Keratinocyte (primary cell): Measurements from ENCODE around the gene EPHA1. TPM values are rescaled to one million over a fixed set of nuclear protein-coding genes. Genes with fewer than 3 reads are reported as not detected.

Experiments
- DNase-seq: peaks from one replicate; pipeline ENCODE4 v3.0.0-alpha.2; 2011; ENCODE audit warnings: low read depth, missing footprints, low spot score
- FAIRE-seq: peaks from 2 replicates; lab custom pipeline; 2011; peaks lifted over from hg19 to GRCh38; lab: Jason Lieb, UNC
- H2AFZ ChIP-seq: 2 replicates; pipeline ENCODE4 v1.6.0; 2012; ENCODE audit warnings: low read length, control low read depth, inconsistent platforms; ENCODE audit not compliant: control insufficient read depth
- H3K27ac ChIP-seq: 2 replicates; pipeline ENCODE4 v1.5.1; 2011; ENCODE audit warnings: low read length; ENCODE audit not compliant: control insufficient read depth, insufficient read depth
- H3K27me3 ChIP-seq: 3 replicates; pipeline ENCODE4 v1.6.0; 2011; ENCODE audit warnings: low read length; ENCODE audit not compliant: control insufficient read depth, insufficient read depth; ENCODE audit errors: extremely low read depth
- H3K36me3 ChIP-seq, 2 experiments: 2 replicates in 1 of 2; 3 replicates in 1 of 2; pipeline ENCODE4 v1.5.1; 2011; ENCODE audit warnings: low read length in 2 of 2, mild to moderate bottlenecking in 1 of 2; ENCODE audit not compliant: control insufficient read depth in 2 of 2, insufficient read depth in 2 of 2; ENCODE audit errors: extremely low read depth in 1 of 2
- H3K4me1 ChIP-seq: 3 replicates; pipeline ENCODE4 v1.5.1; 2011; ENCODE audit warnings: low read length; ENCODE audit not compliant: control insufficient read depth, insufficient read depth; ENCODE audit errors: extremely low read depth
- H3K4me2 ChIP-seq: 3 replicates; pipeline ENCODE4 v1.6.0; 2011; ENCODE audit warnings: low read depth, low read length; ENCODE audit not compliant: control insufficient read depth, insufficient read depth; ENCODE audit errors: extremely low read depth
- H3K4me3 ChIP-seq, 3 experiments: fragments of 200-600 bp in 1 of 3; sonication (generic) in 1 of 3; 2 replicates in 2 of 3; 3 replicates in 1 of 3; pipeline ENCODE4 v1.5.1; 2011 to 2016; ENCODE audit warnings: low read length in 3 of 3, mild to moderate bottlenecking in 3 of 3, control low read depth in 2 of 3, inconsistent platforms in 1 of 3, low read depth in 1 of 3, mixed read lengths in 1 of 3, mixed run types in 1 of 3, moderate library complexity in 1 of 3; ENCODE audit not compliant: control insufficient read depth in 2 of 3, insufficient read depth in 2 of 3; ENCODE audit errors: extremely low read depth in 1 of 3
- H3K79me2 ChIP-seq: 2 replicates; pipeline ENCODE4 v1.6.0; 2012; ENCODE audit warnings: low read length; ENCODE audit not compliant: control insufficient read depth, insufficient read depth
- H3K9ac ChIP-seq: 3 replicates; pipeline ENCODE4 v1.6.0; 2011; ENCODE audit warnings: low read length; ENCODE audit not compliant: control insufficient read depth, insufficient read depth; ENCODE audit errors: extremely low read depth
- H3K9me1 ChIP-seq: 3 replicates; pipeline ENCODE4 v1.6.0; 2011; ENCODE audit warnings: low read length; ENCODE audit not compliant: control insufficient read depth, insufficient read depth; ENCODE audit errors: extremely low read depth
- H3K9me3 ChIP-seq: 2 replicates; pipeline ENCODE4 v1.5.1; 2012; ENCODE audit warnings: low read depth, low read length; ENCODE audit not compliant: control insufficient read depth
- H4K20me1 ChIP-seq: 3 replicates; pipeline ENCODE4 v1.6.0; 2011; ENCODE audit warnings: low read length; ENCODE audit not compliant: control insufficient read depth, insufficient read depth; ENCODE audit errors: extremely low read depth
- CTCF ChIP-seq, 3 experiments: IDR thresholded peaks in 1 of 3; conservative IDR thresholded peaks in 1 of 3; optimal IDR thresholded peaks in 1 of 3; 2 replicates in 2 of 3; 3 replicates in 1 of 3; pipeline versions ENCODE3 to v1.5.1; 2011; ENCODE audit warnings: low read length in 3 of 3, mild to moderate bottlenecking in 3 of 3, moderate library complexity in 2 of 3, control low read depth in 1 of 3, inconsistent platforms in 1 of 3; ENCODE audit not compliant: insufficient read depth in 2 of 3; ENCODE audit errors: extremely low read depth in 1 of 3
- EZH2 ChIP-seq: IDR thresholded peaks from one replicate; pipeline ENCODE4 v1.6.1; 2012; ENCODE audit warnings: inconsistent platforms, mild to moderate bottlenecking, low read length, moderate library complexity
- dilution Hi-C: fragments of 300-500 bp; cut with MboI; formaldehyde crosslinking; loops from one replicate; pipeline ENCODE4 v1.7.0; 2020; ENCODE audit warnings: low sequenced_read_pairs; ENCODE audit not compliant: extremely low pct_ligation_motif_present
- polyA plus RNA-seq, 5 experiments: library from polyadenylated mRNA; depleted of rRNA in 3 of 5; stranded (reverse) in 3 of 5; stranded (forward) in 1 of 5; unstranded in 1 of 5; fragments of >200 nt; gene quantifications; 1 replicate in 1 of 5; 2 replicates in 3 of 5; 3 replicates in 1 of 5; pipeline versions ENCODE4 v1.2.1 to v1.2.3, GENCODE V29; 2011 to 2012; ENCODE audit warnings: missing spikeins in 2 of 5, low read depth in 1 of 5, low replicate concordance in 1 of 5

The EPHA1 gene
- polyA plus RNA-seq, 1 donor (not counting 4 experiments of a cell fraction or from before 2014, with no cell fraction given): 31.9 TPM

DNA sequence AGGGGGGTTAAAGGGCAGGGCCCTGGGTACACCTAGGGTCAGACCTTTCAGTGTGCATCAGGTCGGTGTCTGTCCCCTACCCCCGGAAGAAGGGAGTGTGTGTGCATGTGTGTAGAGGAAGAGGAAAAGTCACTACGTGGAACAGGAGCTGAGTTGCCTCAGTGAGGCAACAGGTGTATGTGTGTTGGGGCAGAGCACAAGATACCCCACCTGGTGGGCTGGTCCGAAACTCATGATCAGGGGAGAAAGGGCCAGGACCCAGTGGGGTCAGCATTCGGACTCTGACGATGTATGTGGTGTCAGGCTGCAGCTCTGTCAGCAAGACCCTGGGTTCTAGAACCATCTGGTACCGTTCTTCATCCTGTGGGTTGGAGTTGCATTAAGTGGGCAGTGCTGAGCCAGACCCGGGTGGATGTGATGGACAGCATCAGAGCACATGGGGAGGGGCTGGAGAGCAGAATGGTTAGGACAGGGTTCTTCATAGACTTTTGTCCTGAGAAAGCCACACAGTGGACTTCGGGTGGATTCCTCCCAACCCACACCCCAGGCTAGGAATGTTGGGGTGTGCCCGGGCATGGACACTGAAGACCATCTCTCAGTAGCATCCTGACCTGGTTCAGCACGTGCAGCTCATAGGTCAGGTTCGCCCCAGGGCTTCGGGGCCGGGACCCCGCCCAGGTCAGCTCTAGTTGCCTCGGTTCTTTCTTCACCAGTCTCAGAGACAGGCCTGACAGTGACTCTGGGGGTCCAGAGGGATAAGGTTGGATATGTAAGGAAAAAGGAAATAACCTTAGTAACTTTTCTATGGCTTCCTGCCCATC, 10.7 kb downstream of the EPHA1 start:
- no peaks in the 10 kb centered on the region for H3K4me1 ChIP-seq
- dilution Hi-C loops: no loop called here
- H3K4me3 ChIP-seq: no peak overlapping the region
- H3K27me3 ChIP-seq: no peaks in the 10 kb centered on the region
- H3K36me3 ChIP-seq: peaks cover 22 to 28% of the 10 kb centered on the region in 2 experiments
- H2AFZ ChIP-seq: no peak overlapping the region
- H4K20me1 ChIP-seq: no peaks in the 10 kb centered on the region
- H3K79me2 ChIP-seq: no peaks in the 10 kb centered on the region
- DNase-seq (no peak), FAIRE-seq (no peak)
- TF ChIP-seq CTCF (optimal IDR thresholded peaks at IDR 0.05 in 1 of 3, IDR thresholded peaks at IDR 0.05 in 1 of 3, conservative IDR thresholded peaks at IDR 0.05 in 1 of 3; ENCODE audit: extremely low read depth in 1 of 3, insufficient read depth in 2 of 3, low read length in 3 of 3) (no peak), EZH2 (no peak)
- H3K9me3 ChIP-seq: no peaks in the 10 kb centered on the region
- H3K4me2 ChIP-seq: no peak overlapping the region
- H3K9me1 ChIP-seq: peaks cover 3% of the 10 kb centered on the region
- H3K9ac ChIP-seq: no peak overlapping the region
- H3K27ac ChIP-seq: no peak overlapping the region

DNA sequence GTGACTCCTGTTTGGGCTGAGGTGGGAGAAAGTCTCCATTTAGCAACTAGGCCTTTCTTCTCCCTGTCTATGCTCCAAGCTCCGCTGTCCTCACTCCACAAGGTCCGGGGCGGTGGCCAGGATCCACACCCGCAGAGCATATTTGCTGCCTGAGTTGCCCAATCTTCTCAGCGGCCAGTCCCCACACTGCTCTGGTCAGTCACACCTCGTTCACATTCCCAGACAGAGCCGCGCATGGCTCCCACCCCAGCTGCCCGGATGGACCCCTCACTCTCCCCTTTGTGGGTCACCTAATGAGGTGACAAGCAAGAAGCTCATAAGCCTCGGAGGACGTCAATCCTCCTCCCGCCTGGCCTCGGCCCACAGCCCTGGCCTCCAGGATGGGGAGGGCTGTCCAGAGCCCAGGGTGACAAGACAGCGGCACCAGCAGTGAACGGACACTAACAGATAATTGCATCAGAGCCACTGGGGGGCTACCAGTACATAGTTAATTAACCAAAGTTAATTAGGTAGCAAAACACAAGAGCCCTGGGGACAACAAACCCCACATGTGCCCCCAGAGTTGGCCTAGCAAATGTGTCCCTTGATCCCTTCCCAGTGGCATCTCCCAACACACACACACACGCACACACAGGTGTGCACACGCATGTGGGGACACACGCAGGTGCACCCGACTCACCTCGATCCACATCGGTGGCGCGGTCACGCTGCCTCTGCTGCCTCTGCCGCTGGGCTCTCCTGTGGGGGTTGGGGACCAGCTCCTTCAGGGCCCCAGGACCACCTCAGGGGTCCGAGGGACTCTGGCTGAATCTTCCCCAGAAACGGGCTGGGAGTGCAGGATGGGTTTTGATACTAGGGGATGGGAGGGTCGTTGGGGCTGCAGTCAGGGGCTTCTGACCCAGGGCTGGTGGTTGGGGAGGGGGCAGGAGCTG, 11.8 kb downstream of the EPHA1 start:
- Histone ChIP-seq H2AFZ (no peak overlapping the region), H3K79me2 (no peaks in the 10 kb centered on the region), H3K9ac (no peak overlapping the region), H3K27me3 (no peaks in the 10 kb centered on the region), H3K9me3 (no peaks in the 10 kb centered on the region), H3K4me3 (no peak overlapping the region), H3K4me2 (no peak overlapping the region), H3K36me3 (peaks cover 25 to 30% of the 10 kb centered on the region in 2 experiments), H3K27ac (no peak overlapping the region), H3K9me1 (peaks cover 3% of the 10 kb centered on the region), H3K4me1 (no peaks in the 10 kb centered on the region), H4K20me1 (peaks cover 2% of the 10 kb centered on the region)
- FAIRE-seq (no peak), DNase-seq (no peak)
- dilution Hi-C loops: no loop called here
- no peak for TF ChIP-seq CTCF (optimal IDR thresholded peaks at IDR 0.05 in 1 of 3, IDR thresholded peaks at IDR 0.05 in 1 of 3, conservative IDR thresholded peaks at IDR 0.05 in 1 of 3; ENCODE audit: extremely low read depth in 1 of 3, insufficient read depth in 2 of 3, low read length in 3 of 3)
- no peak for TF ChIP-seq EZH2
